GM21529 (cell line): ENCODE measurements around the gene EFEMP1.

Experiments used
- ATAC-seq: cut with Tn5 transposase; IDR thresholded peaks from one replicate; pipeline ENCODE4 v1.9.1; 2021; ENCODE audit not compliant: unreplicated experiment

EFEMP1 gene

DNA sequence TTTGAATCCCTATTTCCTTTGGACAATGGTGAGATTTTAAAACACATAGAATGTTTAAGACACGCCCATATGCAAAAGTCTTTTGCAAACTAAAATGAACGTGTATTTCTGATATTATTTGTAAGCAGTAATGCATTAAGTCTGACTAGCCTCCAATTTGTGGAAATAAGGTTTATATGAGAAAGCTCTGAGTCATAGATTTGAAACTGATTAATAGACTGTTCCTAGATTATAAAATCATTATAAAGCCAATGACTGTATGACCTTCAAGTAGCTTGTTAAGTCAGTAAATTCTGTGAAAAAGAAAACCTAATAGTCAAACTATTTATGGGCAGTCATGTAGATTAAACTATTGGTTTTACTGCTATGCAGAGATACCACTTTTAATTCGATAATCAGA, 12.8 kb upstream of the EFEMP1 start:
- no peak for ATAC-seq

GRCh38 chr2:55934337-55934736, 10.8 kb upstream of the EFEMP1 start:
- ATAC-seq, result no peak

DNA sequence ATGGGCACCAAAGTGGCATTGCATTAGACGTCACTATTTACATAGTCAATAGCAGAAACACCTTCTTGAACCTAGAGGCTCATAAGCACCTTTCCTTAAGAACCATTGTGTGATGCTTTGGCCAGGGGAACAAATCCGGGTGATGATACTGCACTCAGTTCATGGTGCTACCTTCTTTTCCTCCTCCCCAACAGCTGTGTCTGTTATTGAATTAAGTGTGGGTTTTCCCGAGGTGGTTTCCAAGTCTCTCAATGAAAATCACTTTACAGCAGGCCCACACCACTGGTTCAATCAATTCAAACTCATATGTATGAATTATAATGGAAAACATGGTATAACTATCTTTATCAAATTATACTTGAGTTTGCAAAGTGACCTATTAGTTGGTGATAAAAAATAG, 9.3 kb upstream of the EFEMP1 start:
- no peak for ATAC-seq

DNA sequence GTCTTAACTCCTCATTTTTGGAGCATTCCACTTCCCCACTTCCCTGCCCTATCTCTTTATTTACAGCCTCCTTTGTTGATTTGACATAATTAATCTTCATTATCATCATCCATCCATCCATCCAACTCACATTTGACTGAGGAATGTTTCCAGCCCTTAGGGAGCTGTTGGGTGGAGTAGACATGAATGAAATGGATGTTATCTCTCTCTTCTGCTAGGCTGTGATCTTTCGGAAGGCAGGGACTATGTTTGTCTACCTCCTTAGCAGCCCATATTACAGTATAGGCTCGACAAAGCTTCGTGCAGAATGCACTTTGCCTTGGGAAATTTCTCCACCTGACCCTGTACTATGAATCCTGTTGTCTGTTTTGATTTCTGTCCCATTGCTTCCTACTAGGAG, 7.7 kb upstream of the EFEMP1 start:
- ATAC-seq, result no peak

GRCh38 chr2:55929476-55929875, 5.9 kb upstream of the EFEMP1 start:
- ATAC-seq, result no peak

DNA sequence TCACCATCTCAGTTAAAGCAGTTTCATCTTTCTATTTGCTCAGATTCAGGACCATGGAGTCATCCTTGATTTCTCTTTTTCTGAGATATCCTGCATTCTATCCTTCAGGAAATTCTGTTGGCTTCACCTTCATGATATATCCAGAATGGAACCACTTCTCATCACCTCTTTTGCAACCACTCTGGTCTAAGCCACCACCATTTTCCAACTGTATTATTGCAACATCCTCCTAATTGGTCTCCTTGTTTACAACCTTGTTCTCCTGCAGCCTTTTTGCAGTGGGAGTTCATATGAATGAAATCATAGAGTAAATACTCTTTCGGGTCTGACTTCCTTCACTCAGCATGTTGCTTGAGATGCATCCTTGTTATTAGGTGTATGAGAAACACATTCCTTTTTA, 3.4 kb upstream of the EFEMP1 start:
- ATAC-seq, result no peak

- no peak for ATAC-seq
These were observed 2.7 kb upstream of the EFEMP1 start for GRCh38 chr2:55926246-55926645.

GRCh38 chr2:55923982-55924321, 370 bp upstream of the EFEMP1 start:
- ATAC-seq, result no peak

DNA sequence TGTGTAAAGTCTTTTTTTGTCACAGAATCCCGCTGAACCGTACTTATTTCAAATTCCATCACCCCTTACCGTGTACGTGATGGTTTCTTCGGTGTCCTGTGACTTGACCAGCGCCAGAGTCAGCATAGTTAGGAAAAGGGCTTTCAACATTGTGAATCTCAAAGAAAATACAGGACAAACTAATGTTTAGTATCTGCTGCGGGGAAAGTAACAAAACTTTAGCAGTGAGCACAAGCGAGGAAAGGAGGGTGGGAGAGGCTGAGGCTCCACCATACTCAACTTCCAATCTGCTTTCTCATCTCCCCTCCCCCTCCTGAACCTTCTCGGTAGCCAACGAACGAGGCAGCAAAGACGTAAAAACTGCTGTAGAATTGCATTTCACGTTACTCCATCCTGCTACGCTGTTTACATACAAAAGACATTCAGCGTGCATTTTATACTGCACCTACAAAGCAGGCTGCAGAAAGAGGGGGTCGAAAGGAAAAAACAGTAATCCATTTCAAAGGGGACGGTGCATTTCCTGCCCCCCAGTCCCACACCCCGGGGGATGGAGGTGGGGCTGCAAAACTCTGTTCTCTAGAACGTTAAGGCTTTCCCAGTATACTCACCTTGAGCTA, 1.2 kb downstream of the EFEMP1 start:
- no peak for ATAC-seq

- ATAC-seq, result no peak
These were observed 4.0 kb downstream of the EFEMP1 start for GRCh38 chr2:55919574-55919973.

DNA sequence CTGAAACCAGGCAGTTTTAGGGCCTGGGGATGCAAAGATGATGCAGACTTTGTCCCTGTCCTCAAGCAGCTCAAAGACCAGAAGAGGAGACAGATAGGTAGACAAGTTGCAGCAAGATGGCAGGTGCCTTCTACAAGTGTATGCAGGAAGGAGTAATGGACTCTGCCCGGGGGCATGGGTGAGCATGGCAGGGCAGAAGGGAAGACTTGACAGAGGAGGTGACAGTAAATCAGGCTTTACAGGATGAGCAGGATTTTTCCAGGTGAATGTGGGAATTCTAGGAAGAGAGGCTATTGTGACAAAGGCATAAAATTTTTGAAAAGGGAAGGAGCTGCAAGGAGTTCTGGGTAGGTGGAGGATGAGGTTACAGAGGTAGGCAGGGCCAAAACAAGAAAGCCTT, 4.7 kb downstream of the EFEMP1 start:
- ATAC-seq, result no peak

GRCh38 chr2:55917713-55918390, 5.7 kb downstream of the EFEMP1 start:
- no peak for ATAC-seq

- peak; percentile 71 for ATAC-seq
These were observed 6.5 kb downstream of the EFEMP1 start for GRCh38 chr2:55917117-55917516.

- ATAC-seq, result no peak
These were observed 7.0 kb downstream of the EFEMP1 start for GRCh38 chr2:55916473-55917049.

DNA sequence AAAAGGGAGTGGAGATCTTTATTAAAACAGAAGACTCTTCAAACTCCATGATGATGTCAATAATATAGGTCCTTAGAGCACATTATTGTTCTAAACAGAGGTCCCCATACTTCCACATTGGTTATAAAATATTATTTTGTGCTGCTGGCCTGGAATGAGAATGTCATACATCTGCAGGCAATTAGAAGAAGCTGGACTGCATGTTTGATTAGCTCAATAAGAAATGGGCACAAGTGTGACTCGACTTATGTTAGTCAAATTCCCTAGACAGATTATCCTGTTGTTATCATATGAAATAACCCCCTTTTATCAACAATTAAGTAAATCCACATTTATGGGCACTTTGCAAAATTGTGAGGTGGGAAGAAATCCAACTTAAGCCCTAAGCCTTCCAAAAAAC, 8.8 kb downstream of the EFEMP1 start:
- no peak for ATAC-seq

- ATAC-seq, result no peak
These were observed 10.7 kb downstream of the EFEMP1 start for GRCh38 chr2:55912926-55913325.

GRCh38 chr2:55910077-55910476, 13.5 kb downstream of the EFEMP1 start:
- ATAC-seq, result no peak

GRCh38 chr2:55907686-55908085, 15.9 kb downstream of the EFEMP1 start:
- ATAC-seq, result no peak

- no peak for ATAC-seq
These were observed 16.6 kb downstream of the EFEMP1 start for GRCh38 chr2:55906993-55907392.

- ATAC-seq, result no peak
These were observed 19.9 kb downstream of the EFEMP1 start for GRCh38 chr2:55903727-55904126.

DNA sequence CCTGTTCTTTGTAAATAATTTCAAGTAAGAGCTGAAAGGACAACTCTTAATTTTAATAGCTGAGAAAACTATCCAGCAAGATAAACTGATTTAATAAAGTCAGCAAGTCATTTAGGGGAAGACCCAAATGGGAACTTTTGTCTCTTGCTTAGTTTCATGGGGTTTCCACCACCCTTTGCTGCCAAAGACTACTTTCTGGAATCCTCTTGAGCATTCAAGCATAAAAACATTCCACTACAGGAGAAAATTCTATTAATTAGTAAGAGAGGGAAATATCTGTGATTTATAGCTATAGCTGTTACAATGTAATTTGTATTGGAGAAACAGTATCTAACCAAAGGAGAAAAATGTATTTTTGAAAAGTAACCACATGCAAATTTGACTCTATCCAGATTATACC, 20.6 kb downstream of the EFEMP1 start:
- ATAC-seq, result no peak

DNA sequence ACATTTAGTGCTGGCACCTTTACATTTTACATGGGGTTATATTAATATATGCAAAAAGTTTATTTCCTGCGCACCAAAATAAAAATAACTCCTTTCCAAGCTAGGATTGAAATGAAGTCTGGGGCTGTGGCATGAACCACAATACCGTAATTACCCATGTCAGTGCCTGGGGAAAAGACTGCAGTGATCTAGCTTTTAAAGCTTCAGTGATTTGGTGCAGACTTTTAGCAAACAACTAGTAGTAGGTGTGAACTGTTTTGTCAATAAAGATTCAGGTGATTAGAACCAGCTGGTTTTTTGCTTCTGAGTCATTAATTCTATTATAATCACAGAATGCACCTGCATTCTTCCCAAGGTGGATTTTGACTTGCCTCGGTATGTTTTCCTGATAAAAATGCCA, 21.2 kb downstream of the EFEMP1 start:
- no peak for ATAC-seq

GRCh38 chr2:55901941-55902340, 21.6 kb downstream of the EFEMP1 start:
- no peak for ATAC-seq
